HG02610 (cell line): ENCODE measurements around the gene MALRD1.

Experiments
- ATAC-seq: cut with Tn5 transposase; IDR thresholded peaks from one replicate; pipeline ENCODE4 v1.9.1; 2021; ENCODE audit warnings: mild to moderate bottlenecking, moderate library complexity; ENCODE audit not compliant: unreplicated experiment

MALRD1 gene

GRCh38 chr10:19628767-19629560 lies 580.4 kb downstream of the MALRD1 start:
- no peak for ATAC-seq

GRCh38 chr10:19629567-19629966 lies 581.0 kb downstream of the MALRD1 start:
- no peak for ATAC-seq

- ATAC-seq, result no peak
Observed at GRCh38 chr10:19634163-19634562, 585.6 kb downstream of the MALRD1 start.

- ATAC-seq, result no peak
Observed at GRCh38 chr10:19638182-19638895, 589.7 kb downstream of the MALRD1 start.

- no peak for ATAC-seq
Observed at GRCh38 chr10:19638896-19639233, 590.3 kb downstream of the MALRD1 start.

GRCh38 chr10:19640566-19641263 lies 592.1 kb downstream of the MALRD1 start:
- ATAC-seq, result no peak

- no peak for ATAC-seq
Observed at GRCh38 chr10:19651549-19651948, 602.9 kb downstream of the MALRD1 start.

- no peak for ATAC-seq
Observed at GRCh38 chr10:19652750-19653149, 604.1 kb downstream of the MALRD1 start.

GRCh38 chr10:19653931-19654330 lies 605.3 kb downstream of the MALRD1 start:
- ATAC-seq, result no peak

- no peak for ATAC-seq
Observed at GRCh38 chr10:19654576-19654975, 606.0 kb downstream of the MALRD1 start.

- no peak for ATAC-seq
Observed at GRCh38 chr10:19656420-19657042, 607.9 kb downstream of the MALRD1 start.

- ATAC-seq, result no peak
Observed at GRCh38 chr10:19658131-19658530, 609.5 kb downstream of the MALRD1 start.

- ATAC-seq, result no peak
Observed at GRCh38 chr10:19658622-19659233, 610.1 kb downstream of the MALRD1 start.

GRCh38 chr10:19659920-19660655 lies 611.5 kb downstream of the MALRD1 start:
- ATAC-seq, result no peak

- ATAC-seq, result no peak
Observed at GRCh38 chr10:19663344-19663743, 614.7 kb downstream of the MALRD1 start.

GRCh38 chr10:19668116-19668515 lies 619.5 kb downstream of the MALRD1 start:
- no peak for ATAC-seq

GRCh38 chr10:19676063-19676462 lies 627.5 kb downstream of the MALRD1 start:
- no peak for ATAC-seq

GRCh38 chr10:19683356-19683755 lies 634.8 kb downstream of the MALRD1 start:
- no peak for ATAC-seq

GRCh38 chr10:19683960-19684359 lies 635.4 kb downstream of the MALRD1 start:
- no peak for ATAC-seq

GRCh38 chr10:19688344-19688743 lies 639.7 kb downstream of the MALRD1 start:
- ATAC-seq, result no peak
